NCI-H345 treated with DMSO at 0.1 percent for 48 hours (cell line): ENCODE data around the gene AATF.

ENCODE experiments used
- DNase-seq: peaks from one replicate; lab custom pipeline; 2025; ENCODE audit not compliant: unreplicated experiment; lab: John Stamatoyannopoulos, UW

AATF gene, protein sequence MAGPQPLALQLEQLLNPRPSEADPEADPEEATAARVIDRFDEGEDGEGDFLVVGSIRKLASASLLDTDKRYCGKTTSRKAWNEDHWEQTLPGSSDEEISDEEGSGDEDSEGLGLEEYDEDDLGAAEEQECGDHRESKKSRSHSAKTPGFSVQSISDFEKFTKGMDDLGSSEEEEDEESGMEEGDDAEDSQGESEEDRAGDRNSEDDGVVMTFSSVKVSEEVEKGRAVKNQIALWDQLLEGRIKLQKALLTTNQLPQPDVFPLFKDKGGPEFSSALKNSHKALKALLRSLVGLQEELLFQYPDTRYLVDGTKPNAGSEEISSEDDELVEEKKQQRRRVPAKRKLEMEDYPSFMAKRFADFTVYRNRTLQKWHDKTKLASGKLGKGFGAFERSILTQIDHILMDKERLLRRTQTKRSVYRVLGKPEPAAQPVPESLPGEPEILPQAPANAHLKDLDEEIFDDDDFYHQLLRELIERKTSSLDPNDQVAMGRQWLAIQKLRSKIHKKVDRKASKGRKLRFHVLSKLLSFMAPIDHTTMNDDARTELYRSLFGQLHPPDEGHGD

DNA sequence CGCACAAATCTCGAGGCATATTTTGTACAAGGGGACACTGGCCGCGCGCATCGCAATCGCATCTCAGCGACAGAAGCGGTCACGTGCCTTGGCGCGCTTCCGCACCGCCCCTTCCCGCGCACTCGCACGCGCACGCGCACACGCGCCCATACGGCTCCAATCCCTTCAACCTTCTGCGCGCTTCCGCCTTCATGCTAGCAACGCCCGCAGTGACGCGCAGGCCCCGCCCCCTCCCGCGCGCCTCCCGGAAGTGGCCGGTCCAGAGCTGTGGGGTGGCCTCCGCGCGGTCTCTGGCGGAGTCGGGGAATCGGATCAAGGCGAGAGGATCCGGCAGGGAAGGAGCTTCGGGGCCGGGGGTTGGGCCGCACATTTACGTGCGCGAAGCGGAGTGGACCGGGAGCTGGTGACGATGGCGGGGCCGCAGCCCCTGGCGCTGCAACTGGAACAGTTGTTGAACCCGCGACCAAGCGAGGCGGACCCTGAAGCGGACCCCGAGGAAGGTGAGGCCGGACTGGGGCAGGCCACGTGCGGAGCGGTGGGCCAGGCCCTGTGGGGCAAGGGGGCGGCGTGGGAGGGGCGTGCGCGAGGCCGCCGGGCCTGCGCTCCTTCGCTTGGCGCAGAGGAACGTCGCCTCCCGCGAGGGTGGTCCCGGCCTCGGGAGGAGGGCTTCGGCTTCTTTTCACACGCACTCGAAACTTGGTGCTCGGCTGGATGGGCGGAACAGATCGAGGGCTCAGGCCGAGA, at the start of gene AATF:
Gene AATF (plus strand): TSS at position 238 of the 744 bp plus-strand sequence. CDS start 172 bp downstream, at position 410.
- DNase-seq: peak; percentile 93

DNA sequence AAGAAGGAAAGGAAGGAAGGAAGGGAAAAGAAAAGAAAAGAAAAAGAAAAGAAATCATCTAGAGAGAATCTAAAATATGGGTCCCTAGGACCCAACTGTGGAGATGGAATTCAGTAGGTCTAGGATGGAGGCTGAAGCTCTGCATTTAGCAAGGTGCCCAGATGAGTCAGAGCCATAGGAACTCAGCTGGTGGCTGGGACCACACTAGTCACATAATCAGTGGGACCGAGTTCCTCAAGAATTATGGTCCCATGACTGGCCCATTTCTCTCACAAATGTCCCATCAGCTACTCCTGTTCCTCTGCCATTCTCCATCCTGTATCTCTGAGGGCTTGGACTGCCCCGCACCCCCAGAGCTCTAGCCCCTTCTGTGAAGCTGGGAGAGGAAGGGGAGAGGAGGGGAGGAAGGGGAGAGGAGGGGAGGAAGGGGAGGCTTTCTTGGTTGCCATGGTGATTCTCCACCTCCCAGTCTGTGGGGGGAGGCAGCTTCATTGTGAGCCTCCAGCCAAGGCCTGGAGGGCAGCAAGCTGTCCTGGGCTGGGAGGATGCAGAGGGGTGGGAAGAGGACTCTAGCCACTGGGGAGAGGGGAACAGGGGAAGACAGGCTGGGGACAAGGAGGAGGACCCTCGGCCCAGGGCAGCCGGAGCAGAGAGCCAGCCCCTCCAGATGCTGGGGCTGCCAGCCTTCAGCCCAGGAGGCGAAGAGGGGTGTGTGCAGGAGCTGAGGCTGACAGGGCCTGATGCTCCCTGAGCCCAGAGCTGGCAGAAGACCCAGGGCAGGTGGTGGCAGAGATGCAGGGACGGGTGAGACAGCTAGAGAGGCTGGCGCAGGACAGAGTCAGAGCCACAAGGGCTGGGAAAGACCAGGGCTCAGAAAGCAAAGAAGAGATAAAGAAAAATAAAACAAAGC, 49.2 kb upstream of the AATF start:
- no peak for DNase-seq

DNA sequence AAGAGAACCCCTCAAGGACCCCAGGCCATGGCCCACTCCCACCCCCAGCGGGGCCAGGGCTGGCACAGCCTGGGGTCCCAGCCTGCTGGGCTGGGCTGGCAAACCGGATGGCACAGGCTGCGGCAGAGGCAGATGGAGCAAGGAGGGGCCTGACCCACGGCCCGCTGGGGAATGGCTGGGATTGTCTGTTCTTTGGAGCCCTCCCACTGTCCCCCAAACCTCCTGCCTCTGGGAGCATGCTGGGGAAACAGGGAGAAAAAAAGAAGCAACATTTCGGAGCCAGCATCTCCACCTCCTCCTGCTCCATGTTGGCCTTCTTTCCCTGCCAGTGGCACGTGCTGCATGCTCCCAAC, 48.6 kb upstream of the AATF start:
- no peak for DNase-seq

DNA sequence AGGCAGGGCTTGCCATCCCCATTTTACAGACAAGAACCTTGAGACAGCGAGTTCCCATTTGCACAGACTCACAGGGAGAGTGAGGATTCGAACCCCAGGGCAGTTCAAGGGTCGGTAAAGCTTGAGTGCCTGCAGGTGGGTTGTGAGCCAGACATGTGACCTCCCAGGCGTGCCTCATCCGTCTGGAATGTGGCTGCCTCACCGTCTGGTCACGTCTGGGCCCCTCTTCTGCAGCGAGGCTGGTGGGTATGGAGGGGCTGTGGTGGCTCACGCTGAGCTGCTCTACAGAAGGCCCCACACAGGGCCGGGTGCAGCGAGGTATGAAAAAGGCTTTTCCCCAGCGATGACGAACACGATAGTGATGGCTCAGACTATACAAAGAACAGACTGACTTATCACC, 47.2 kb upstream of the AATF start:
- no peak for DNase-seq

DNA sequence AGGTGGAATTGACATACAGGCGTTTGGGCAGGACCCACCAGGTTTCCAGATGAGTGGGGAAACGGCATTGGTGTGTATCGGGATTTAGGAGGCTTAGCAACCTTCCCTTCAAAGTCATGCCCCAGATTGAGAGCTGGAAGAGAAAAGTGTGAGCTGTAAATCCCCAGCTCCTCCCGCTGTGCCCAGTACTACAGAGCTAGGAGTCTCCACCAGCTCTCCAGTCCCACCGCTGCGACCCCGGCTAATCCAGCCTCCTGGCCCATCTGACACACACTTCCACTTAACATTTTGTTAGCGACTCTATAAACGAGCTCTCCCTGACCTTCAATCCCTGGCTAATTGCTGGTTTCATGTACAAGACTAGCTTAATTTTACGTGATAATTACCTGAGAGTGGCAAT, 41.3 kb upstream of the AATF start:
- DNase-seq: no peak

DNA sequence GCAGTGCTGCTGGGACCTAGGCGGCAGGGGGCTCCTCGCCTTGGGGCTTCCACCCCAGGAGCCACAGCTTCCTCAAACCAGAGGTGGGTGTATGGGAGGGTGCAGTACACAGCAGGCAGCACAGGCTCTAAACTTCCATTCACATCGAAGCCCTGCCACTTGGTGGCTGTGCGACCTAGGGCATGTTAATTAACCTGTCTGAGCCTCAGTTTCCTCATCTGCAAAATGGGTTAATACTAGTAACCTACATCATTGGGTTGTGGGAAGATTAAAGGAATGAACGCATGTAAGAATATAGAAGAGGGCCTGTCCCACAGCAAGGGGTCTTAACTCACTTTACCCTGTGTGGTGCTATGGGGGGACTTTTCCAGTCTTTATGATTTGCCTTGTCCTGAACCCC, 38.2 kb upstream of the AATF start:
- no peak for DNase-seq

DNA sequence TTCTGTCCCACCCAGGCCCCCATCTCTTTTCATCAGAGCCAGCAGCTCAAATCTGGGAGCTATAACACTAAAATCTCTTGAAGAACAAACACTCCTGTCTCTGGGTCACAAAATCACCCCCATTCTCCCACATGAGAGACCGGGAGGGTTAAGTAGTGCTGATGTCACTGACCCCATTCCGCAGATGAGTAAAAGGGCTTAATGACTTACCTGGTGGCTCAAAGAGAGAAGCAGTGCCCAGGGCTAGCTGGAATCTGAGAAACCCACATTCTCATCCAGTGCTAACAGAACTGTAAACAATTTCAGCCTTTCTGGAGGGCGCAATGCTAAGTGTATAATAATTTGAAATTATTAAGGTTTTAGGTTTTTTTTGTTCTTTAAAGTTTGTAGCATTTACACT, 37.8 kb upstream of the AATF start:
- DNase-seq: no peak

DNA sequence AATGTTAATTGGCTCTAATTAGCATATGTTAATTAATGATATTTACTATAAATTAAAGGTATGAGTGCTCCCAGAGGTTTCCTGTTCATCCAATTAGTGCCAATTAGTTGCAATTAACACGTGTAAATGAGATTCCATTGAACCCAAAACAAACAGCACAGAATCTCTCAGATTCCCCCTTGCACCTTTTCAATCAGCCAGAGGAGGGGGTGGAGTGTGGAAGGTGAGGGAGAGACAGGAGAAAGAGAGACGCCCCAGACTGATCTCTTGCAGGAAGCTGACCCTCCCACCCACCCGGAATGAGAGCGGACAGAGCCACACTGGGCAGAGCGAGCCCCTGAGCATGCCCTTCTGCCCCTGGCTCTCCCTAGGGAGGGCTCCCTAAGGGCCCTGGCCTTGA, 35.6 kb upstream of the AATF start:
- no peak for DNase-seq

DNA sequence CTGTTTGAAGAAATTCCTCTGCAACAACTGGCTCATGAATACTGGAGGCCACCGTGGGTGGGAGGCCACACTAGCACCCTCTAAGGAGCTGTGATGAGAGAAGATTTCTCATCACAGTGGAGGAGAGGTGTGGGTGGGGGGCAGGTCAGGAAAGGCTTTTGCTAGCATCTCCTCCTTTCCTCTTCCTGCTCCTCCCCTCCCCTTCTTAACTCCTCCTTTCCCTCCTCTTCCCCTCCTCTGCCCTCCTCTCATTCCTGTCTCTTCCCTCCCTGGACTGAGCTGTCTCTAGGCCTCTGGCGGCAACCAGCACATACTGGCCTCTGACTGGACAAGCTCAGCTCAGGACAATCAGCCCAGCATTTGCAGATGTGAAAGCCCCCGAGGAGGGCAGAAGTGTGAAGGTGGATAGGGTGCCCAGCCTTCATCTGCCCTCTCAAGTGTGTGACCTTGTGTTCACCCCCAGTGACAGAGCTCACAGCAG, 30.5 kb upstream of the AATF start:
- DNase-seq: no peak

DNA sequence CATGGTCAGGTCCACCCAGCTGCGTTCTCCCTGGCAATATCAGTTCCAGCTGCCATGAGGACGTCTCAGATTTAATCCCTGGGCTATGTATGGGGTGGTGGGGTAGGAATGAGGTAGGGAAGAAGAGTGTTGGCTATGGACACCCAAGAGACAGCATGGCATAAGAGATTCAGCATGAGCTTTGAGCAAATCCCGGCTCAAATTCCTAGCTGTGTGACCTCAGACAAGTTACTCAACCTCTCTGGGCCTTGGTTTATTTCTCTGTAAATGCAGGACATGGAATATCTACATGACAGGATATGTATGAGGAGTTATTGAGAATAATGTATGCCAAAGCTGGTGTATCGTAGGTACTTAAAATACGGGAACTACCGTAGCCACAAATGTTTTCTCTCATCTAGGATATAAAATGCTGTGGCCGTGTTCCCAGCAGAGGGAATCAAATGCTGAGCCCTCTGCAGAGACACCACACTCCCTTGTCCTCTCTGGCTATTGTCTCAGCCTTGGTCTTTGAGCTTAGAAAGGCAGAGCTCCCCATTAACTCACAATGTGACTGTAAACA, 29.3 kb upstream of the AATF start:
- no peak for DNase-seq

DNA sequence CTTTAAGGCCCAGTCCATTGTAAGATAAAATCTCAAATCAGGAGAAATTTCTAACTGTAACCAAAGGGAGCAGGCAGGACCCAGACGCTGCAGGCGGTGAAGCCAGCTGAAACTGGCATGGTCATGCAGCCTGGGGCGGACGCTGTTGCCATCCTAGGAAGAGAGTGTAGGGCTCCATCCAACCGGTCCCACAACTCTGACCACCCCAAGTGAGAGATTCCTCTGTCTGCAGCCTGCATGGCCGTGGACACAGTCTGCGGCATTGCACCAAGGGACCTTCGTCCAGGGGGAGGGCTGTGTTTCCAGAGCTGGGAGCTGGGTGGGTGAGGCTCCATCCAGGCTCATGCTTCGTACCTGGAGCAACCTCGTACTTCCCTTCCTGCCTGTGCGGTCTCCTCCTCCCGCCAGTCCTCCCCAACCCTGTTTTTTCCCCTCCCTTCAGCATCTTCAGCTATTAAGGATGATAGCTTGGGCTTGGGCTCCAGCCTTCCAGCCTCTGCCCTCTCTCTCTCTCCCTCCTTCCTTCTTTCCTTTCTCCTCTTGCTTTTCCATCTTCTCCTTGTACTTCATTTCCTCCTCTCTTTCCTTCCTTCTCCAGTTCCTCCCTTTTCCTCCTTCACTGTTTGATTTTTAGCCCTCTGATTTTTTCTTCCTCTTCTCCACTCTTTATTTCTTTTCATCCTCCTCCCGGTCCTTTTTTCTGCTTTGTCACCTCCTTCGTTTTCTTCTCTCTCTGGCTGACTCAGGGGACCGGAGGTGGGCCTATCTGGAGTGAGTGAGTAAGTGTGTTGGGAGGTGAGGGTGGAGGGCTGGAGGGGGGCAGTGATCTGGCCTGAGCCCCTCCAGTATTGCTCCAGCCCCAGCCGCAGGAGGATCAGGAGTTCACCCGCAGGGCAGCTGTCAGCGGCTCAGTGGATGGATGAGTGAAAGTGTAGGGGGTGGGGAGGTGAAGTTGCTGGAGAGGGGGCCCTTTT, 28.4 kb upstream of the AATF start:
- DNase-seq: no peak

DNA sequence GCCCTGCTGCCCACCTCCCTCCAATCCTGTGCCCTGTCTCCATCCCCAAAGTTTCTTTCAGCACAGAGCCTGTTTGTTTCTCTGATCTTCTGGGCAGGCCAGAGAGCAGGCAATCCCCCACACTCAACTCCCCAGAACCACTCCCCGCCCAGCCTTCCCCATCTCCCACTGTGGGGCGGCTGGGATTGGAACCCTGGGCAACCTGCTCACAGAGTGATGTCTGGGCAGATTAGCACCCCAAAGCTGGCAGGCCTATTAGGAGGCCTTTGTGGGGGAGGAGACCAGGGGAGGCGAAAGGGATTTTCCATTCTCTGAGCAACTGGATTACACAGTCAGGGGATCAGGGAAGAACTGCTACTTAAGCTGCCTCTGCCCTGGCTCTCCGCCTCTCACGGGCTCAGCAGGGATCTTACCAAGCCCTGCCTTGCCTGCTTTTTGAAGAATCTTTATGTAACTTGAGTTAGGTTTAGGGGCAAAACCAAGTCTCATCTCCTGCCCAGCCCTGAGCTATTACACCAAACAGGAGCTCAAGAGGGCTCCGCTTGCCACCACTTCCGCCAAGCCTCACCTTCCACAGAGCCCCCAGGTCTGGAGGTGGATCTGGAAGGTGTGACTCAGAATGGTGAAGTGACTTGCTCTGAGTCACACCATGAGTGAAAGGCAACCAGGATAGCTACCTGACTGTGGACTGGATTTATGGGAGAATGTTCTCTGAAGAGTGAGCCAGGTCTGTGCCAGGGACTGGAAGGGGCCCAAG, 27.5 kb upstream of the AATF start:
- no peak for DNase-seq

DNA sequence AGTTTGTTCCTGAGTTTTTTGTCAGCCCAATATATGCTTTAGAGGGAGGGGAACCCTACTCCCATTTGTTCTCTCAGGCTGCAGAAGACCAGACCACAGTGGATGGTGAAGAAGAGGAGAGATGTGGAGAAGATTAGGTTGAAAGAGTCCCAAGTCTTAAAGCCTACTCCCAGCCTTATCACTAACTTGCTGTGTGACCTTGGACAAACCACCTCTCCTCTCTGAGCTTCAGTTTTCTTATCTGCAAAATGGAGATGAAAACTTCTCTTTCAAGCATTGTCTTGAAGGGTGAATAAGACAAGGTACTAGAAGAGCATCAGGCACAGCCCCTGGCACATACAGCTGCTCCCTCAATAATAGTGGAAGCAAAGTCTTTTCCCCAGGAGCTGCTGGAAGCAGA, 26.6 kb upstream of the AATF start:
- no peak for DNase-seq

DNA sequence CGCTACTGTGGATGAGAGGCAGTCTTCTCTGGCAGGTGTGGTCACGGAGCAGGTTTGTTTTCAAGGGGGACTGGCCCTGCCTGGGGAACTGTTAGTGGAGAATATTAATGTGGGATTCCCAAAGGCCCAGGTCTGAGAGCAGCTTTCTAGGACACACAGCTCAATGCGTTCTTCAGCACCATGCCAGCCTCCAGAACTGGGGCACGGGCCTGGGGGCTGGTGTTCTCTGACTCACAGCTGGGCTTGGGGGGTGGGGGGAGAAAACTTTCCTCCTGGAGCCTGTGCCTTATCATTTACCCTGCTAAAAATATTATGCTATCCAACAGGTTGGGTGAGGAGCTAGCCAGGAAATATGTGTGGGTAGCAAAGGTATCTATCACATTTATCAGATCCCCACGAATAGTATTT, 24.9 kb upstream of the AATF start:
- DNase-seq: no peak

DNA sequence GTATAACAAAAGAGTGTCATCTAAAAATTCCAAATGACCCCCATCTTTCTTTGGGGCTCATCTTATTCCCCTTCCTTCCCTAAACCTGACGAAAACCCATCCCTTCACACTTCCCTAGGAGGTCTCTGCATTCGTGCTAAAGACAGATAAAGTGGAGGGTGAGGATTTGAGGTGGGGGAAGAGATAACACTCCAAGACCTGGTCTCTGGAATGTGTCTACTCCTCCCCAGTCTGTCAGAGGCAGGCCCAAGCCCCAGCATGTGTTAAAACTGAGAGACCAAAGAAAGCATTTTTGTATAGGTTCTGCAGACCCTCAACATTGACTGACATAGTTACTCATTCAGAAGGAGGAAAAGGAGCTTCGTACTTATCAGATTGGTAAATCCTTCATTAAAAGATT, 22.5 kb upstream of the AATF start:
- DNase-seq: no peak

DNA sequence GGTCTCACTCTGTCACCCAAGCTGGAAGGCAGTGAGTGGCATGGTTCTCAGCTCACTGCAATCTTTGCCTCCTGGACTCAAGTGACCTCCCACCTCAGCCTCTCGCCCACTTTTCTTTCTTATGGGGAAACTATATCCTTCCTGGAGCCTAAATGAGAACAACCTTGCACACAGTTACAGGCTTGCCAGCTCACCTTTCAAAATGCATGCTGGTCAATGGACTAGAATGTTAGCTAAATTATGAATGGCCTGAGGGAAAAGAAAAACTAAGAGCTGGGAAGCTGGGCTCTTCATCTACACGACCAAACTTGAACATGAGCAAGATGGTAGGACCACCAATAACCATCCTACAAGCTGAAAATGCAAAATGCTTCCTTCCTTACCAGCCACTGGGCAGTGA, 22.1 kb upstream of the AATF start:
- no peak for DNase-seq

DNA sequence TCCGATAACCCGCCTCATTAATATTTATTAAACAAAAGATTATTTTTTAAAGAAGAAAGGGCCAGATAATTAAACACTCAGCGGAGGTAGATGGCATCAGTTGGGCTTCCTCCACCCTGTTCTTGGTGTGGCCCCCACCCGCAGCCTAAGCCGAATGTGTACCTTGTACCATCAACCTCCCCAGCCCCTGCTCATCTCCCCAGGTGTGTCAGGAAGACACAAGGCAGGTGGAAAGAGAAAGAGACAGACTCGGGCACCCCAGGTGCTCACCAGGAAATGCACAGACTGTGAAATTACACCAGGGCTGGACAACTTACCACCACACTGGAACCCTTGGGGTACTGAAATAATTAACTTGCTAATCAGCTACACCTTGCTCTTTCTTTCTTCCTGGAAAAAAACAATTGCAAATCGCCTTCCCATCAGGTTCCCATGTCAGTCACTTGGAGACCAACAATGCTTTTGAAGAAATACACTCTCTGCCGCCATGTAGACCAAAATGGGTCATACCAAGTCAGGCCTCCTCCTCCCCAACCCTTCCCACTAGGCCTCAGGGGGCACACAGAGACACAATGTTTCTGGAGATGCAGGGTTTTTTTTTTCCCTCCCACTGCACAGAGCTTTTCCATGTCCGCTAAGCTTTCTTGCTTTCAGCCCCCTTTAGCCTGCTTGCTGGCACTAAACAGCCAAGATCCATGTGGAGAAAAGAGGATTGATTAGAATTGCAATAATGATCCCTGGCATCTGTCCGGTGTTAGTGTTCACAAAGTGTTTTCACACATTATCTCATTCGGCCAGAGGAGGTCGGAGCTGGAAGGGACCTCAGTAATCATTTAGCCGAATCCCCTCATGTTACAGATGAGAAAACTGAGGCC, 20.0 kb upstream of the AATF start:
- no peak for DNase-seq
